ENCODE data around the gene ANAPC13. TPM values are rescaled to one million over a fixed set of nuclear protein-coding genes. Genes with fewer than 3 reads are reported as not detected.

ANAPC13 gene
- total RNA-seq, 1 experiment from 2014 or later, result 35.7 TPM

DNA sequence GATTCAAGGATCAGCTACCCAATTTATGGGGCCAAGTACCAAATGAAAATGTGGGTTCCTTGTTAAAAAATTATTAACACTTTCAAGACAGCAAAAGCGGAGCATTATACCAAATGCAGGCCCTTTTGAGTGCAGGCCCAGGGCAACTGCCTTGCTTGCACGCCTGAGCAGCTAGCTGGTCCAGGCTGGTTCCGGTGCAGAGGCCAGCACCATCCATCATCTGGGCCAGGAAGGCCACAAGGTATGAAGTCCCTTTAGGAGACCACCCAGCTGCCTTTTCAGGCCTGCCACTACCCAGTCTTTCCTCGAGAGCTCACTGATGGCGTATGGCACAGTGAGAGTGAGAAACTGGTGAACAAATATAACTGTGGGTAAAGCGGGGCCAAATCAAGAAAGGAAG is 13.0 kb downstream of the ANAPC13 start (continued):
- TF ChIP-seq, protein P1, sequence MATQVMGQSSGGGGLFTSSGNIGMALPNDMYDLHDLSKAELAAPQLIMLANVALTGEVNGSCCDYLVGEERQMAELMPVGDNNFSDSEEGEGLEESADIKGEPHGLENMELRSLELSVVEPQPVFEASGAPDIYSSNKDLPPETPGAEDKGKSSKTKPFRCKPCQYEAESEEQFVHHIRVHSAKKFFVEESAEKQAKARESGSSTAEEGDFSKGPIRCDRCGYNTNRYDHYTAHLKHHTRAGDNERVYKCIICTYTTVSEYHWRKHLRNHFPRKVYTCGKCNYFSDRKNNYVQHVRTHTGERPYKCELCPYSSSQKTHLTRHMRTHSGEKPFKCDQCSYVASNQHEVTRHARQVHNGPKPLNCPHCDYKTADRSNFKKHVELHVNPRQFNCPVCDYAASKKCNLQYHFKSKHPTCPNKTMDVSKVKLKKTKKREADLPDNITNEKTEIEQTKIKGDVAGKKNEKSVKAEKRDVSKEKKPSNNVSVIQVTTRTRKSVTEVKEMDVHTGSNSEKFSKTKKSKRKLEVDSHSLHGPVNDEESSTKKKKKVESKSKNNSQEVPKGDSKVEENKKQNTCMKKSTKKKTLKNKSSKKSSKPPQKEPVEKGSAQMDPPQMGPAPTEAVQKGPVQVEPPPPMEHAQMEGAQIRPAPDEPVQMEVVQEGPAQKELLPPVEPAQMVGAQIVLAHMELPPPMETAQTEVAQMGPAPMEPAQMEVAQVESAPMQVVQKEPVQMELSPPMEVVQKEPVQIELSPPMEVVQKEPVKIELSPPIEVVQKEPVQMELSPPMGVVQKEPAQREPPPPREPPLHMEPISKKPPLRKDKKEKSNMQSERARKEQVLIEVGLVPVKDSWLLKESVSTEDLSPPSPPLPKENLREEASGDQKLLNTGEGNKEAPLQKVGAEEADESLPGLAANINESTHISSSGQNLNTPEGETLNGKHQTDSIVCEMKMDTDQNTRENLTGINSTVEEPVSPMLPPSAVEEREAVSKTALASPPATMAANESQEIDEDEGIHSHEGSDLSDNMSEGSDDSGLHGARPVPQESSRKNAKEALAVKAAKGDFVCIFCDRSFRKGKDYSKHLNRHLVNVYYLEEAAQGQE (IDR thresholded peaks at IDR 0.05; ENCODE audit: low read depth), result no peak
- TF ChIP-seq EGR1 (IDR thresholded peaks at IDR 0.05; ENCODE audit: low read depth) (no peak), EZH2phosphoT487 (IDR thresholded peaks at IDR 0.05; ENCODE audit: borderline replicate concordance) (no peak), SIN3A (IDR thresholded peaks at IDR 0.05; ENCODE audit: low read depth) (no peak), POLR2A (IDR thresholded peaks at IDR 0.05; ENCODE audit: borderline replicate concordance, extremely low read depth, insufficient read depth, insufficient read length) (no peak), SRF (IDR thresholded peaks at IDR 0.05; ENCODE audit: low read depth) (no peak), CEBPB (IDR thresholded peaks at IDR 0.05; ENCODE audit: low read depth) (no peak)
- TF ChIP-seq, protein P2, sequence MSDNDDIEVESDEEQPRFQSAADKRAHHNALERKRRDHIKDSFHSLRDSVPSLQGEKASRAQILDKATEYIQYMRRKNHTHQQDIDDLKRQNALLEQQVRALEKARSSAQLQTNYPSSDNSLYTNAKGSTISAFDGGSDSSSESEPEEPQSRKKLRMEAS (IDR thresholded peaks at IDR 0.05), result no peak

DNA sequence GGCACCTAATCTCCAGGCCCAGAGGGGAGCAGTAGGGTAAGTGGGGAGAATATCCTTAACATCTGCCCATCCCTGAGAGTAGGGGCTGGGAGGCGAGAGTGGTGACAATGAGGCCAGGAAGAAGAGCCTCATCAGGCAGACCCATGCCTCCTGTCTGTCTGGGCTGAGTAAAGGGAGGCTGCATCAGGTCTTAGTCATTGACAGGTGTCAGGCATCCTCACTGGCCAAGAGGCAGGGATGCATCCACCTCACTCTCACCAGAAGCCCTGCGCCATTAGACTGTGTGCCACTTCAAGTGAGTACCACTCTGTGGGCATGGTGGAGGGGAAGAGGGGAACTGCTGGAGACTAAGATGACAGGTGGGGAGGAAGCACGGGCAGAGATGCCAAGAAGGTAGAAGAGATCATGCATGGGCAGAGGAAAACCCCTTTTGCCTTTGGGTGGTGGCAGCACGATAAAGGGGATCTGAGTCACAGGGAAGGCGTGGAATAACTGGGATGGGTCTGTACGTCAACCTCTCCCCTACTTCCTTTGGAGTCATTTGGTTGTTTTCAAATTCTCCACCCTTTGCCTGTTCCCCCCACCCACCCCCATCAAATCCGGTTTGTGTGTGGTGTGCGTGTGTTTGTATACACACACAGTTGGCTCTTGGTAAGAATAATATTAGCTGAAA is 14.1 kb downstream of the ANAPC13 start:
- ChIA-PET RAD21 (ENCODE audit: low non-redundant PET in 1 of 2, low total read pairs in 2 of 2, uncharacterized antibody in 2 of 2, unreplicated experiment in 2 of 2) (interaction anchor here in 1 of 2 experiments (0.7 kb wide), 1 partner anchor 1770 kb away, joined by 5 read pairs; no protein-coding TSS in a partner anchor), POLR2A (no interaction called here), CTCF (interaction anchor here (6.0 kb wide), 1 partner anchor 163 kb away, joined by 71 read pairs; no protein-coding TSS in a partner anchor)
- H3K9me3 ChIP-seq (ENCODE audit: control insufficient read depth in 1 of 2, insufficient read depth in 1 of 2, low read depth in 1 of 2, low read length in 2 of 2), result no peaks in the 10 kb centered on the region
- H3K4me3 ChIP-seq (replicated peaks in 1 of 2; ENCODE audit: low read depth in 1 of 2, low read length in 2 of 2), result no peak overlapping the region
- no peak for ATAC-seq
- no peaks in the 10 kb centered on the region; a peak in 1 of 4 replicates for H3K36me3 ChIP-seq (ENCODE audit: control insufficient read depth in 1 of 2, insufficient read depth in 2 of 2, low read length in 2 of 2)
- no peak overlapping the region for H3K27ac ChIP-seq (ENCODE audit: low read depth, low read length)
- no peaks in the 10 kb centered on the region for H4K20me1 ChIP-seq (ENCODE audit: insufficient read depth)
- H2AFZ ChIP-seq (ENCODE audit: low read depth, low read length, poor library complexity, severe bottlenecking), result no peak overlapping the region
- BruUV-seq (replicated peaks), result no TSS peak
- H3K4me1 ChIP-seq (ENCODE audit: control insufficient read depth in 1 of 2, insufficient read depth in 2 of 2, low read length in 2 of 2), result peaks cover 3 to 16% of the 10 kb centered on the region in 2 experiments; a peak in 3 of 4 replicates
- H3K4me2 ChIP-seq (ENCODE audit: low read length), result no peak overlapping the region; the same call in 1 of the 2 replicates
- intact Hi-C loops (cut with micrococcal nuclease), result loop anchor here (5.0 to 10.0 kb wide), 4 partner anchors 94 to 657 kb away; no protein-coding TSS in a partner anchor
- TF ChIP-seq POLR2AphosphoS5 (IDR thresholded peaks at IDR 0.05; ENCODE audit: low read depth, low read length) (no peak), EZH2 (IDR thresholded peaks at IDR 0.05) (no peak), CBX3 (IDR thresholded peaks at IDR 0.05; ENCODE audit: low read depth) (no peak), JUND (IDR thresholded peaks at IDR 0.05) (no peak)
- no peaks in the 10 kb centered on the region for H3K27me3 ChIP-seq (ENCODE audit: insufficient read depth, low read length)
- no peaks in the 10 kb centered on the region for H3K9me2 ChIP-seq (ENCODE audit: insufficient read depth)
- no peak for DNase-seq (ENCODE audit: low read depth, low spot score)
- no peaks in the 10 kb centered on the region for H3K79me2 ChIP-seq (ENCODE audit: insufficient read depth, low read length)
- H3K9ac ChIP-seq (ENCODE audit: low read length), result no peak overlapping the region

All from HCT116 (cell line).